ENCODE results near the gene CST2.
"Not testable (repeated sequence)": the region's sequence is repeated elsewhere in the genome, so short reads cannot be mapped to it uniquely, and the experiment has no call there.

CST2 gene

GRCh38 chr20:23800865-23801264 is 25.7 kb downstream of the CST2 start:
- no peak for DNase-seq
- ATAC-seq, result no peak

GRCh38 chr20:23799216-23799847 is 27.2 kb downstream of the CST2 start:
- ATAC-seq, result peak; percentile 75
- DNase-seq, result peak; percentile 43

- DNase-seq (no peak), ATAC-seq (no peak)
Observed at GRCh38 chr20:23795526-23795925, 31.0 kb downstream of the CST2 start.

- ATAC-seq (no peak), DNase-seq (no peak)
Observed at GRCh38 chr20:23794841-23795240, 31.7 kb downstream of the CST2 start.

- ATAC-seq, result no peak
- DNase-seq, result no peak
Observed at GRCh38 chr20:23794065-23794464, 32.5 kb downstream of the CST2 start.

- no peak for DNase-seq
- no peak for ATAC-seq
Observed at GRCh38 chr20:23783447-23783846, 43.1 kb downstream of the CST2 start.

- peak; percentile 40 for ATAC-seq
- DNase-seq, result peak; percentile 32
Observed at GRCh38 chr20:23782366-23782983, 44.1 kb downstream of the CST2 start.

GRCh38 chr20:23778676-23779075 is 47.9 kb downstream of the CST2 start:
- not testable (repeated sequence) for DNase-seq, ATAC-seq

- DNase-seq, ATAC-seq: not testable (repeated sequence)
Observed at GRCh38 chr20:23777380-23777779, 49.1 kb downstream of the CST2 start.

GRCh38 chr20:23776067-23776771 is 50.3 kb downstream of the CST2 start:
- ATAC-seq, result no peak
- no peak for DNase-seq

GRCh38 chr20:23774081-23774480 is 52.4 kb downstream of the CST2 start:
- DNase-seq (no peak), ATAC-seq (no peak)
